H1 (cell line): ENCODE results near the gene SPEF2. TPM values are rescaled to one million over a fixed set of nuclear protein-coding genes. Genes with fewer than 3 reads are reported as not detected.

Experiments used
- CTCF ChIA-PET: fragments of 300-600 bp; sonication (Branson Sonifier 250); formaldehyde crosslinking; loops from one replicate; lab custom pipeline; 2021; ENCODE audit not compliant: partially characterized antibody; lab: Charles Lee
- POLR2A ChIA-PET: fragments of 300-600 bp; sonication (Branson Sonifier 250); formaldehyde crosslinking; loops from one replicate; lab custom pipeline; 2021; ENCODE audit warnings: inconsistent platforms; ENCODE audit not compliant: partially characterized antibody; lab: Charles Lee
- DNase-seq, 2 experiments: peaks; one replicate each; pipeline versions ENCODE4 v3.0.0 to v3.0.0-alpha.2; 2010 to 2022; ENCODE audit warnings: low spot score in 2 of 2, low read depth in 1 of 2, mixed read lengths in 1 of 2
- FAIRE-seq: peaks from 2 replicates; lab custom pipeline; 2011; peaks lifted over from hg19 to GRCh38; lab: Jason Lieb, UNC
- H2AFZ ChIP-seq: 2 replicates; pipeline ENCODE4 v1.8.1; 2012; ENCODE audit warnings: low read length, inconsistent platforms
- H2AK5ac ChIP-seq: 2 replicates; pipeline ENCODE4 v1.6.1; 2013; ENCODE audit warnings: low read depth, low read length
- H2BK120ac ChIP-seq: replicated peaks from 2 replicates; pipeline ENCODE3; 2013; ENCODE audit warnings: low read depth, low read length, inconsistent platforms
- H2BK12ac ChIP-seq: 2 replicates; pipeline ENCODE4 v1.6.1; 2013; ENCODE audit warnings: low read depth, low read length
- H2BK15ac ChIP-seq: 2 replicates; pipeline ENCODE4 v1.6.1; 2013; ENCODE audit warnings: low read length
- H2BK20ac ChIP-seq: 2 replicates; pipeline ENCODE4 v1.6.1; 2013; ENCODE audit warnings: low read length
- H2BK5ac ChIP-seq: 2 replicates; pipeline ENCODE4 v1.6.1; 2013; ENCODE audit warnings: low read depth, low read length
- H3K14ac ChIP-seq: 2 replicates; pipeline ENCODE4 v1.6.1; 2013; ENCODE audit warnings: inconsistent platforms; ENCODE audit not compliant: insufficient read length
- H3K18ac ChIP-seq: 2 replicates; pipeline ENCODE4 v1.6.1; 2013; ENCODE audit warnings: low read length; ENCODE audit errors: extremely low read depth
- H3K23ac ChIP-seq: 2 replicates; pipeline ENCODE4 v1.6.1; 2013; ENCODE audit warnings: inconsistent platforms; ENCODE audit not compliant: insufficient read length
- H3K23me2 ChIP-seq: 2 replicates; pipeline ENCODE4 v1.6.1; 2013; ENCODE audit warnings: low read depth, low read length
- H3K27ac ChIP-seq: 2 replicates; pipeline ENCODE4 v1.6.1; 2011; ENCODE audit warnings: low read depth, low read length, inconsistent platforms
- H3K27me3 ChIP-seq, 4 experiments: replicated peaks in 1 of 4; 1 replicate in 1 of 4; 2 replicates in 3 of 4; pipeline versions ENCODE4 v1.6.1 to v1.8.1; 2011 to 2013; ENCODE audit warnings: low read length in 3 of 4, mild to moderate bottlenecking in 3 of 4, inconsistent platforms in 2 of 4, mixed read lengths in 2 of 4, moderate library complexity in 1 of 4; ENCODE audit not compliant: control insufficient read depth in 3 of 4, insufficient read depth in 3 of 4; ENCODE audit errors: extremely low read depth in 1 of 4
- H3K36me3 ChIP-seq, 4 experiments: 2 replicates each; pipeline versions ENCODE4 v1.6.1 to v1.8.1; 2011 to 2013; ENCODE audit warnings: mild to moderate bottlenecking in 4 of 4, low read length in 3 of 4, moderate library complexity in 2 of 4, control low read depth in 1 of 4, inconsistent platforms in 1 of 4; ENCODE audit not compliant: insufficient read depth in 4 of 4, control insufficient read depth in 2 of 4
- H3K4ac ChIP-seq: replicated peaks from 2 replicates; pipeline ENCODE3; 2013; ENCODE audit warnings: low read length, low read depth, mixed read lengths, inconsistent platforms; ENCODE audit not compliant: insufficient read length
- H3K4me1 ChIP-seq, 4 experiments: replicated peaks in 1 of 4; 1 replicate in 1 of 4; 2 replicates in 3 of 4; pipeline versions ENCODE4 v1.6.1 to v1.8.1; 2011 to 2013; ENCODE audit warnings: low read length in 3 of 4, inconsistent platforms in 2 of 4, mixed read lengths in 1 of 4; ENCODE audit not compliant: insufficient read depth in 4 of 4, control insufficient read depth in 3 of 4
- H3K4me2 ChIP-seq, 2 experiments: 2 replicates each; pipeline versions ENCODE4 v1.6.1 to v1.8.1; 2011 to 2013; ENCODE audit warnings: low read depth in 2 of 2, low read length in 2 of 2, control low read depth in 1 of 2, inconsistent platforms in 1 of 2, mild to moderate bottlenecking in 1 of 2; ENCODE audit not compliant: insufficient read depth in 1 of 2
- H3K4me3 ChIP-seq, 4 experiments: fragments of 200-600, 300-600 bp in 1 of 4; sonication (generic), shearing (Covaris generic), sonication (Bioruptor Twin) in 1 of 4; 2 replicates each; pipeline versions ENCODE4 v1.5.1 to v1.8.1; 2011 to 2016; ENCODE audit warnings: low read length in 4 of 4, low read depth in 3 of 4, control low read depth in 2 of 4, inconsistent platforms in 2 of 4, mild to moderate bottlenecking in 2 of 4, mixed read lengths in 1 of 4, moderate library complexity in 1 of 4; ENCODE audit not compliant: insufficient read depth in 2 of 4; ENCODE audit errors: extremely low read depth in 1 of 4
- H3K56ac ChIP-seq: replicated peaks from 2 replicates; pipeline ENCODE3; 2013; ENCODE audit warnings: low read depth, mild to moderate bottlenecking, mixed read lengths, low read length, inconsistent platforms; ENCODE audit not compliant: insufficient read length
- H3K79me1 ChIP-seq: 2 replicates; pipeline ENCODE4 v1.6.1; 2013; ENCODE audit warnings: low read depth, low read length, control low read depth
- H3K79me2 ChIP-seq, 2 experiments: 2 replicates each; pipeline versions ENCODE4 v1.6.1 to v1.8.1; 2012 to 2013; ENCODE audit warnings: low read length in 2 of 2, mild to moderate bottlenecking in 2 of 2, inconsistent platforms in 1 of 2; ENCODE audit not compliant: insufficient read depth in 2 of 2, control insufficient read depth in 1 of 2
- H3K9ac ChIP-seq, 4 experiments: replicated peaks in 1 of 4; 1 replicate in 1 of 4; 2 replicates in 3 of 4; pipeline versions ENCODE4 v1.6.1 to v1.8.1; 2011 to 2013; ENCODE audit warnings: low read depth in 3 of 4, low read length in 3 of 4, control low read depth in 2 of 4, mild to moderate bottlenecking in 2 of 4, moderate library complexity in 2 of 4, inconsistent platforms in 1 of 4; ENCODE audit errors: extremely low read depth in 1 of 4
- H3K9me3 ChIP-seq, 2 experiments: 2 replicates each; pipeline versions ENCODE4 v1.6.1 to v1.8.1; 2012 to 2013; ENCODE audit warnings: mild to moderate bottlenecking in 2 of 2, moderate library complexity in 2 of 2, control low read depth in 1 of 2, inconsistent platforms in 1 of 2, low read depth in 1 of 2, low read length in 1 of 2, mixed read lengths in 1 of 2; ENCODE audit not compliant: insufficient read depth in 2 of 2
- H4K20me1 ChIP-seq, 2 experiments: replicated peaks in 1 of 2; 2 replicates each; pipeline versions ENCODE3 to v1.8.1; 2011 to 2013; ENCODE audit warnings: inconsistent platforms in 2 of 2, low read length in 2 of 2, mild to moderate bottlenecking in 1 of 2; ENCODE audit not compliant: insufficient read depth in 2 of 2, control insufficient read depth in 1 of 2
- H4K5ac ChIP-seq: 2 replicates; pipeline ENCODE4 v1.6.1; 2013; ENCODE audit warnings: low read length, low read depth, mixed read lengths, inconsistent platforms; ENCODE audit not compliant: insufficient read length
- H4K8ac ChIP-seq: 2 replicates; pipeline ENCODE4 v1.8.0; 2013; ENCODE audit warnings: mild to moderate bottlenecking, moderate library complexity, low read length, inconsistent platforms; ENCODE audit not compliant: insufficient read depth; ENCODE audit errors: extremely low read depth
- H4K91ac ChIP-seq: replicated peaks from 2 replicates; pipeline ENCODE3; 2013; ENCODE audit warnings: low read length, mixed read lengths, inconsistent platforms; ENCODE audit not compliant: insufficient read length
- BRCA1 ChIP-seq: IDR thresholded peaks from 2 replicates; pipeline ENCODE4 v1.6.1; 2012; ENCODE audit warnings: low read depth, low read length, improper control_type of control experiment
- CBX8 ChIP-seq: fragments of 300-800, 300-1000 bp; sonication (generic); IDR thresholded peaks from 2 replicates; pipeline ENCODE4 v1.7.1; 2016; ENCODE audit warnings: low read depth, low read length, borderline replicate concordance
- CHD2 ChIP-seq: IDR thresholded peaks from 2 replicates; pipeline ENCODE4 v1.6.1; 2012; ENCODE audit warnings: low read length, improper control_type of control experiment
- FOSL1 ChIP-seq: IDR thresholded peaks from 2 replicates; pipeline ENCODE4 v1.6.1; 2011; ENCODE audit warnings: mild to moderate bottlenecking, low read depth, low read length, moderate library complexity; ENCODE audit not compliant: insufficient read depth
- NANOG ChIP-seq: IDR thresholded peaks from 2 replicates; pipeline ENCODE4 v1.6.1; 2011; ENCODE audit warnings: low read length, low read depth, mild to moderate bottlenecking, inconsistent platforms; ENCODE audit not compliant: insufficient read depth, poor library complexity, severe bottlenecking
- POLR2A ChIP-seq, 2 experiments: IDR thresholded peaks; 1 replicate in 1 of 2; 2 replicates in 1 of 2; pipeline ENCODE4 v1.6.1; 2011; ENCODE audit warnings: low read depth in 2 of 2, low read length in 2 of 2, mild to moderate bottlenecking in 2 of 2; ENCODE audit errors: control extremely low read depth in 1 of 2
- RAD21 ChIP-seq, 2 experiments: IDR thresholded peaks in 1 of 2; conservative IDR thresholded peaks in 1 of 2; 2 replicates each; pipeline ENCODE4 v1.6.1; 2011; ENCODE audit warnings: low read depth in 2 of 2, low read length in 2 of 2, improper control_type of control experiment in 1 of 2, inconsistent platforms in 1 of 2, mild to moderate bottlenecking in 1 of 2, moderate library complexity in 1 of 2
- TAF7 ChIP-seq: optimal IDR thresholded peaks from 2 replicates; pipeline ENCODE3; 2011; ENCODE audit warnings: low read depth, mild to moderate bottlenecking, inconsistent platforms, low read length, moderate library complexity, borderline replicate concordance
- TCF12 ChIP-seq: IDR thresholded peaks from 2 replicates; pipeline ENCODE4 v1.6.1; 2011; ENCODE audit warnings: low read depth, mild to moderate bottlenecking, low read length
- WGBS, 2 experiments: shearing (Covaris generic) in 1 of 2; methylation state at CpG; one replicate each; pipeline versions ENCODE4 v1.1.6 to v1.1.7; 2013 to 2015; ENCODE audit warnings: low lambda C conversion rate in 2 of 2, mixed read lengths in 2 of 2, inconsistent platforms in 1 of 2, low coverage in 1 of 2, missing lambda C conversion rate in 1 of 2; ENCODE audit not compliant: insufficient replicate concordance in 2 of 2, insufficient coverage in 1 of 2, insufficient read length in 1 of 2; ENCODE audit errors: extremely low coverage in 1 of 2, missing lambda C conversion rate in 1 of 2; 5-methylcytosine and 5-hydroxymethylcytosine counted together
- polyA plus RNA-seq, 7 experiments: library from polyadenylated mRNA; depleted of rRNA in 3 of 7; stranded (reverse) in 5 of 7; unstranded in 2 of 7; fragments of >200 nt in 5 of 7; fragments of 200-250 nt in 2 of 7; gene quantifications; 1 replicate in 5 of 7; 2 replicates in 1 of 7; 4 replicates in 1 of 7; pipeline versions ENCODE4 v1.2.1 to v1.2.3, GENCODE V29; 2011 to 2013; ENCODE audit warnings: missing spikeins in 2 of 7, mixed read lengths in 2 of 7
- total RNA-seq: library from RNA; stranded (reverse); fragmentation: NEBNext Ultra II Directional; extraction: Animal tissue kit (Norgen Biotek cat#: 25700); gene quantifications from 2 replicates; pipeline ENCODE4 v1.2.1, GENCODE V29; 2021

SPEF2 gene
- total and polyA plus RNA-seq, 2 of the 8 experiments (the other 6 are each of a cell fraction or from before 2014, with no cell fraction given): 0.14 to 0.73 TPM

DNA sequence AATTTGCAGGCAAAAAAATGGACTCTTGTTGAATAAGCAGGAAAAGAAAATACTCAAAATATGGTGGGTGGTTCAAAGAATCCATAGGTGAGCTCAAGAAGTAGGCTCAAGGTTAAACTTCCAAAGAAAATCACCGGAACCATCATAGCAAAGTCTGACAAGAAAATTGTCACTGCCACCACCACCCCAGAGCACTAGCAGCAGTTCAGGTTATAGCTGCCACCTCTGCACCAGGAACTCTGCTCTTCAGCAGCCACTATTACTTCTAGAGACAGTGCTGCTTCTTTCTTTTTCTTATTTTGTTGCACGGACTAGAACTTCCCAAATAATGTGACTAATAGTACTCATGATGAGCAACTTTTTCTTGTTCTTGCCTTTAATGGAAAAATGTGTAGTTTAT is 70.3 kb downstream of the SPEF2 start:
- no peaks in the 10 kb centered on the region for H3K23me2 ChIP-seq
- CTCF ChIA-PET: interaction anchor here (0.8 to 1.3 kb wide), 2 partner anchors 10 to 17 kb away, joined by 3 read pairs; no protein-coding TSS in a partner anchor
- FAIRE-seq: no peak
- TF ChIP-seq NANOG (no peak), TCF12 (no peak), POLR2A (IDR thresholded peaks at IDR 0.05; ENCODE audit: control extremely low read depth in 1 of 2, low read depth in 2 of 2, low read length in 2 of 2) (no peak), BRCA1 (no peak), FOSL1 (no peak), RAD21 (IDR thresholded peaks at IDR 0.05 in 1 of 2, conservative IDR thresholded peaks at IDR 0.05 in 1 of 2; ENCODE audit: low read depth in 2 of 2, low read length in 2 of 2) (no peak), TAF7 (no peak), CHD2 (no peak), CBX8 (no peak)

More for the DNA sequence above, 70.3 kb downstream of the SPEF2 start:
- DNase-seq: no peak
- H3K23ac ChIP-seq: no peak overlapping the region
- H4K5ac ChIP-seq: no peak overlapping the region
- no peaks in the 10 kb centered on the region for H3K9me3 ChIP-seq
- H3K4me1 ChIP-seq: no peaks in the 10 kb centered on the region
- H2BK15ac ChIP-seq: no peak overlapping the region
- no peak overlapping the region for H2BK12ac ChIP-seq
- no peak overlapping the region for H3K9ac ChIP-seq
- no peaks in the 10 kb centered on the region for H4K20me1 ChIP-seq
- no peak overlapping the region for H2BK5ac ChIP-seq
- H3K36me3 ChIP-seq: no peaks in the 10 kb centered on the region
- H3K79me2 ChIP-seq: no peaks in the 10 kb centered on the region
- H3K27ac ChIP-seq: no peak overlapping the region
- H3K56ac ChIP-seq: no peak overlapping the region
- H3K27me3 ChIP-seq: no peaks in the 10 kb centered on the region
- H2AK5ac ChIP-seq: no peak overlapping the region
- 76% methylated on average over 2 of the region's 2 CpGs; no CpG with 5 or more reads in 1 of the 2 experiments for WGBS, 2 experiments
- no peak overlapping the region for H3K4ac ChIP-seq
- no peak overlapping the region for H4K91ac ChIP-seq
- H3K14ac ChIP-seq: no peak overlapping the region
- H2BK20ac ChIP-seq: no peak overlapping the region
- H2AFZ ChIP-seq: no peak overlapping the region
- no peak overlapping the region for H3K4me2 ChIP-seq
- H2BK120ac ChIP-seq: no peak overlapping the region
- no peak overlapping the region for H4K8ac ChIP-seq
- POLR2A ChIA-PET: no interaction called here
- H3K79me1 ChIP-seq: no peaks in the 10 kb centered on the region
- H3K4me3 ChIP-seq: no peak overlapping the region
- no peak overlapping the region for H3K18ac ChIP-seq
